RKO (cell line): Measurements from ENCODE around the gene CD244.

Experiments used
- DNase-seq: peaks from one replicate; pipeline ENCODE4 v3.0.0-alpha.2; 2016; ENCODE audit warnings: low spot score

Gene CD244

GRCh38 chr1:160780398-160780755, 82.3 kb downstream of the CD244 start:
- DNase-seq, result no peak
